H9 (cell line): Measurements from ENCODE around the gene DNMBP. TPM values are rescaled to one million over a fixed set of nuclear protein-coding genes. Genes with fewer than 3 reads are reported as not detected.

ENCODE experiments used
- DNase-seq: peaks from one replicate; pipeline ENCODE4 v3.0.0-alpha.2; 2017
- H2AFZ ChIP-seq: one replicate; pipeline ENCODE4 v1.6.1; 2013; ENCODE audit warnings: mild to moderate bottlenecking, low read length, control low read depth, moderate library complexity
- H2AK5ac ChIP-seq: 2 replicates; pipeline ENCODE4 v1.6.1; 2013; ENCODE audit warnings: low read length, control low read depth, mixed read lengths; ENCODE audit not compliant: insufficient read length
- H2BK120ac ChIP-seq: one replicate; pipeline ENCODE4 v1.6.1; 2013; ENCODE audit warnings: low read depth, mild to moderate bottlenecking, low read length, control low read depth, inconsistent platforms; ENCODE audit not compliant: poor library complexity, severe bottlenecking
- H2BK12ac ChIP-seq: 2 replicates; pipeline ENCODE4 v1.6.1; 2013; ENCODE audit warnings: low read length, control low read depth, mixed read lengths, low read depth; ENCODE audit not compliant: insufficient read length
- H2BK15ac ChIP-seq: 2 replicates; pipeline ENCODE4 v1.6.1; 2013; ENCODE audit warnings: low read depth, low read length, control low read depth
- H2BK20ac ChIP-seq: one replicate; pipeline ENCODE4 v1.6.1; 2013; ENCODE audit warnings: low read depth, mild to moderate bottlenecking, low read length, control low read depth, inconsistent platforms; ENCODE audit not compliant: poor library complexity, severe bottlenecking
- H2BK5ac ChIP-seq: 2 replicates; pipeline ENCODE4 v1.6.1; 2013; ENCODE audit warnings: low read length, control low read depth, mixed read lengths; ENCODE audit not compliant: insufficient read length
- H3K14ac ChIP-seq: 2 replicates; pipeline ENCODE4 v1.6.1; 2013; ENCODE audit warnings: low read length, control low read depth; ENCODE audit not compliant: insufficient read depth
- H3K18ac ChIP-seq: 2 replicates; pipeline ENCODE4 v1.6.1; 2013; ENCODE audit warnings: low read depth, mild to moderate bottlenecking, mixed read lengths, low read length, control low read depth; ENCODE audit not compliant: insufficient read length
- H3K23ac ChIP-seq: 2 replicates; pipeline ENCODE4 v1.6.1; 2013; ENCODE audit warnings: low read length, control low read depth, mixed read lengths, low read depth; ENCODE audit not compliant: insufficient read length
- H3K23me2 ChIP-seq: 2 replicates; pipeline ENCODE4 v1.6.1; 2013; ENCODE audit warnings: low read depth, mild to moderate bottlenecking, mixed read lengths, low read length, control low read depth; ENCODE audit not compliant: insufficient read length, poor library complexity, severe bottlenecking
- H3K27ac ChIP-seq: 2 replicates; pipeline ENCODE4 v1.5.1; 2013; ENCODE audit warnings: low read length, control low read depth, mixed read lengths, low read depth; ENCODE audit not compliant: insufficient read length
- H3K27me3 ChIP-seq: 2 replicates; pipeline ENCODE4 v1.6.1; 2013; ENCODE audit warnings: low read length, control low read depth, inconsistent platforms; ENCODE audit not compliant: insufficient read depth
- H3K4ac ChIP-seq: 2 replicates; pipeline ENCODE4 v1.6.1; 2013; ENCODE audit warnings: low read depth, mild to moderate bottlenecking, control low read depth, inconsistent platforms, low read length, moderate library complexity
- H3K4me1 ChIP-seq: 2 replicates; pipeline ENCODE4 v1.6.1; 2013; ENCODE audit warnings: low read length, control low read depth, inconsistent platforms; ENCODE audit not compliant: insufficient read depth
- H3K4me2 ChIP-seq: 2 replicates; pipeline ENCODE4 v1.6.1; 2013; ENCODE audit warnings: low read length, control low read depth, mixed read lengths; ENCODE audit not compliant: insufficient read length, insufficient read depth
- H3K56ac ChIP-seq: 2 replicates; pipeline ENCODE4 v1.6.1; 2013; ENCODE audit warnings: low read depth, mild to moderate bottlenecking, mixed read lengths, low read length, control low read depth; ENCODE audit not compliant: insufficient read length
- H3K79me1 ChIP-seq: 2 replicates; pipeline ENCODE4 v1.6.1; 2013; ENCODE audit warnings: low read depth, mild to moderate bottlenecking, moderate library complexity, low read length, control low read depth, inconsistent platforms; ENCODE audit not compliant: insufficient read depth, poor library complexity, severe bottlenecking
- H3K79me2 ChIP-seq: 2 replicates; pipeline ENCODE4 v1.6.1; 2013; ENCODE audit warnings: low read length, control low read depth, inconsistent platforms; ENCODE audit not compliant: insufficient read depth
- H3K9ac ChIP-seq: 2 replicates; pipeline ENCODE4 v1.6.1; 2013; ENCODE audit warnings: low read length, control low read depth, mixed read lengths; ENCODE audit not compliant: insufficient read length; ENCODE audit errors: extremely low read depth
- H3K9me3 ChIP-seq: one replicate; pipeline ENCODE4 v1.6.1; 2013; ENCODE audit warnings: low read depth, low read length, inconsistent platforms; ENCODE audit not compliant: control insufficient read depth
- H3T11ph ChIP-seq: one replicate; pipeline ENCODE4 v1.6.1; 2013; ENCODE audit warnings: mild to moderate bottlenecking, low read length, control low read depth, inconsistent platforms
- H4K20me1 ChIP-seq: one replicate; pipeline ENCODE4 v1.6.1; 2013; ENCODE audit not compliant: control insufficient read depth, insufficient read length, insufficient read depth
- H4K5ac ChIP-seq: 2 replicates; pipeline ENCODE4 v1.6.1; 2013; ENCODE audit warnings: low read depth, mild to moderate bottlenecking, mixed read lengths, low read length, control low read depth; ENCODE audit not compliant: insufficient read length
- H4K8ac ChIP-seq: replicated peaks from 2 replicates; pipeline ENCODE4 v1.6.1; 2013; ENCODE audit warnings: low read length, control low read depth, mixed read lengths, low read depth; ENCODE audit not compliant: insufficient read length
- H4K91ac ChIP-seq: 2 replicates; pipeline ENCODE4 v1.6.1; 2013; ENCODE audit warnings: low read depth, mild to moderate bottlenecking, moderate library complexity, mixed read lengths, low read length, control low read depth; ENCODE audit not compliant: insufficient read length
- H3K27ac Mint-ChIP-seq, 3 experiments: 2 replicates in 2 of 3; 3 replicates in 1 of 3; pipeline ENCODE4 v1.8.0; 2020 to 2021; ENCODE audit warnings: mixed read lengths in 3 of 3, mild to moderate bottlenecking in 1 of 3, moderate library complexity in 1 of 3
- H3K27me3 Mint-ChIP-seq: 2 replicates; pipeline ENCODE4 v1.8.0; 2021; ENCODE audit warnings: low read depth, mild to moderate bottlenecking, moderate library complexity, mixed read lengths
- H3K36me3 Mint-ChIP-seq, 3 experiments: 2 replicates in 2 of 3; 3 replicates in 1 of 3; pipeline ENCODE4 v1.8.0; 2020 to 2021; ENCODE audit warnings: low read depth in 3 of 3, mixed read lengths in 3 of 3; ENCODE audit not compliant: insufficient read depth in 1 of 3
- H3K4me1 Mint-ChIP-seq, 2 experiments: 2 replicates each; pipeline ENCODE4 v1.8.0; 2020; ENCODE audit warnings: mixed read lengths in 2 of 2
- H3K4me3 Mint-ChIP-seq, 2 experiments: 2 replicates in 1 of 2; 3 replicates in 1 of 2; pipeline ENCODE4 v1.8.0; 2020 to 2021; ENCODE audit warnings: mild to moderate bottlenecking in 2 of 2, mixed read lengths in 2 of 2, moderate library complexity in 1 of 2
- H3K9me3 Mint-ChIP-seq, 2 experiments: 2 replicates in 1 of 2; 3 replicates in 1 of 2; pipeline ENCODE4 v1.8.0; 2020; ENCODE audit warnings: mild to moderate bottlenecking in 2 of 2, mixed read lengths in 2 of 2, moderate library complexity in 1 of 2
- WGBS: extraction: QIAGEN DNeasy Blood & Tissue Kit; methylation state at CpG from one replicate; pipeline ENCODE4 v1.1.7; 2013; ENCODE audit warnings: missing lambda C conversion rate, low lambda C conversion rate, mixed read lengths; ENCODE audit not compliant: insufficient read length; ENCODE audit errors: extremely low coverage; 5-methylcytosine and 5-hydroxymethylcytosine counted together
- total RNA-seq: library from RNA; stranded (reverse); gene quantifications from 2 replicates; pipeline ENCODE4 v1.2.1, GENCODE V29; 2021
- TF ChIP-seq, protein P1 (sequence below): fragments of 200-600 bp; sonication (generic); conservative IDR thresholded peaks from 3 replicates; pipeline ENCODE4 v1.8.0; 2021; ENCODE audit warnings: antibody characterized with exemption, mild to moderate bottlenecking

The DNMBP gene
- total RNA-seq, 1 experiment from 2014 or later: 25.6 TPM

DNA sequence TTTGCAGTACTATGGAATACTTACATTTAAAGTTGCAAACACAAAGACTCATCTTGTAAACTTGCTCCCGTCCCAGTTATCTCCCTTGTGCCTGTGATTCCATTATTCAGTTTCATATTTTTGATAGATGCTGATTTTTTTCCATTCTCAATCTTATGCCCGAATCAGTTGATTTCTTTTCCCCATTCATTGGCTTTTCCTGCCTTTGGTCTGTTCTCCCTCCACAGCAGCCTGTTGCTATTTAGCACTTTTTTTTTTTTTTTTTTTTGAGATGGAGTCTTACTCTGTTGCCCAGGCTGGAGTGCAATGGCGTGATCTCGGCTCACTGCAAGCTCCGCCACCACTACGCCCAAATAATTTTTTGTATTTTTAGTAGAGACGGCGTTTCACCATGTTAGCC lies 149.3 kb downstream of the DNMBP start:
- Histone ChIP-seq H3K4ac (no peak overlapping the region), H3K56ac (no peak overlapping the region), H3K79me1 (no peaks in the 10 kb centered on the region), H3K9me3 (no peaks in the 10 kb centered on the region), H3K18ac (no peak overlapping the region), H3K4me2 (no peak overlapping the region), H3K79me2 (no peaks in the 10 kb centered on the region), H2BK15ac (no peak overlapping the region), H3K4me1 (no peaks in the 10 kb centered on the region), H4K8ac (no peak overlapping the region), H3K27ac (no peak overlapping the region), H2BK120ac (no peak overlapping the region), H3T11ph (no peak overlapping the region), H4K20me1 (no peaks in the 10 kb centered on the region), H2BK20ac (no peak overlapping the region), H2BK12ac (no peak overlapping the region), H2AFZ (no peak overlapping the region), H3K23me2 (no peaks in the 10 kb centered on the region), H3K9ac (no peak overlapping the region), H2AK5ac (no peak overlapping the region), H2BK5ac (no peak overlapping the region), H3K23ac (no peak overlapping the region), H3K14ac (no peak overlapping the region), H4K91ac (no peak overlapping the region), H3K27me3 (no peaks in the 10 kb centered on the region), H4K5ac (no peak overlapping the region)
- H3K4me3 Mint-ChIP-seq: no peak overlapping the region
- H3K4me1 Mint-ChIP-seq: peaks cover 2 to 8% of the 10 kb centered on the region in 2 experiments
- H3K36me3 Mint-ChIP-seq: peaks cover 0 to 2% (median under 1%) of the 10 kb centered on the region in 3 experiments; a peak in 1 of 7 replicates
- no CpG with 5 or more reads among the region's 8 CpGs for WGBS
- H3K27ac Mint-ChIP-seq: no peak overlapping the region
- peaks cover 0 to 5% of the 10 kb centered on the region in 2 experiments; a peak in 3 of 5 replicates for H3K9me3 Mint-ChIP-seq
- TF ChIP-seq, protein P1, sequence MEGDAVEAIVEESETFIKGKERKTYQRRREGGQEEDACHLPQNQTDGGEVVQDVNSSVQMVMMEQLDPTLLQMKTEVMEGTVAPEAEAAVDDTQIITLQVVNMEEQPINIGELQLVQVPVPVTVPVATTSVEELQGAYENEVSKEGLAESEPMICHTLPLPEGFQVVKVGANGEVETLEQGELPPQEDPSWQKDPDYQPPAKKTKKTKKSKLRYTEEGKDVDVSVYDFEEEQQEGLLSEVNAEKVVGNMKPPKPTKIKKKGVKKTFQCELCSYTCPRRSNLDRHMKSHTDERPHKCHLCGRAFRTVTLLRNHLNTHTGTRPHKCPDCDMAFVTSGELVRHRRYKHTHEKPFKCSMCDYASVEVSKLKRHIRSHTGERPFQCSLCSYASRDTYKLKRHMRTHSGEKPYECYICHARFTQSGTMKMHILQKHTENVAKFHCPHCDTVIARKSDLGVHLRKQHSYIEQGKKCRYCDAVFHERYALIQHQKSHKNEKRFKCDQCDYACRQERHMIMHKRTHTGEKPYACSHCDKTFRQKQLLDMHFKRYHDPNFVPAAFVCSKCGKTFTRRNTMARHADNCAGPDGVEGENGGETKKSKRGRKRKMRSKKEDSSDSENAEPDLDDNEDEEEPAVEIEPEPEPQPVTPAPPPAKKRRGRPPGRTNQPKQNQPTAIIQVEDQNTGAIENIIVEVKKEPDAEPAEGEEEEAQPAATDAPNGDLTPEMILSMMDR: no peak
- peaks cover 7% of the 10 kb centered on the region for H3K27me3 Mint-ChIP-seq
- DNase-seq: no peak
